Measurements from ENCODE around the gene RFPL2.
"Not testable (repeated sequence)": the region's sequence is repeated elsewhere in the genome, so short reads cannot be mapped to it uniquely, and the experiment has no call there.

Gene RFPL2

GRCh38 chr22:32205974-32206773, 1.3 kb upstream of the RFPL2 start:
- DNase-seq: no peak

- DNase-seq: peak; percentile 18 to 24
Observed at GRCh38 chr22:32204040-32204855, 625 bp downstream of the RFPL2 start.

DNA sequence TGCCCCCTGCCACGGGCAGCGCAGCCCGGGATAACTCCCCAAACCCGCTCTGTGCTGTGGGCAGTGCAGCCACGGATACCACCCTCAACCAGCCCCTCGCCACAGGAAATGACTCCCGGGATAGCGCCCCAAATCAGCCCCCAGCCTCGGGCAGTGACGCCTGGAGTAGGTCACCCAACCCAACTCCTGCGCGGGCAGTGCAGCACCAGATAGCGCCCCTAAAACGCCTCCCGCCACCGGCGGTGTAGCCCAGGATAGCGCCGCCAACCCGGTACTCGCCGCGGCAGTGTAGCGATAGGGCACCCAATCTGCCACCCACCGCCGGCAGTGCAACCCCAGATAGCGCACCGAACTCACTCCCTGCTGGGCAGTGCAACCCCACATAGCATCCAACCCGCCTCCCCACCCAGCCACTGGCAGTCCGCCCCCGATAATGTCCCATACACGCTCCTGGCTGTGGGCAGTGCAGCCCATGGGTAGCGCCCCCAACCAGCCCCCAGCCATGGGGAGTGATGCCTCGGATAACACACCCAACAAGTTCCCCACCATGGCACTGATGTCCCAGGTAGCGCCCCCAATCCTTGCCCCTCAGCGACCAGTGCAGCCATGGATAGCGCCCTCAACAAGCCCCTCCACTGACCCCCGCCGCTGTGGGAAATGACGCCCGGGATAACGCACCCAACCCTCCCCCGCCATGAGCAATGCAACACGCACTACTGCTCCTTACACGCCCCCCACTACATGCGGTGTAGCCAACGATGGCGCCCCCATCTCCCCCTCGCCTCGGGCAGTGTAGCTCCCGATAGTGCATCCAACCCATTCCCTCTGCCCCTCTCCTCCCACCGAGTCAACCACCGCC, 1.5 kb downstream of the RFPL2 start:
- DNase-seq: no peak

GRCh38 chr22:32202539-32203180, 2.2 kb downstream of the RFPL2 start:
- peak; percentile 81 to 86 for DNase-seq

DNA sequence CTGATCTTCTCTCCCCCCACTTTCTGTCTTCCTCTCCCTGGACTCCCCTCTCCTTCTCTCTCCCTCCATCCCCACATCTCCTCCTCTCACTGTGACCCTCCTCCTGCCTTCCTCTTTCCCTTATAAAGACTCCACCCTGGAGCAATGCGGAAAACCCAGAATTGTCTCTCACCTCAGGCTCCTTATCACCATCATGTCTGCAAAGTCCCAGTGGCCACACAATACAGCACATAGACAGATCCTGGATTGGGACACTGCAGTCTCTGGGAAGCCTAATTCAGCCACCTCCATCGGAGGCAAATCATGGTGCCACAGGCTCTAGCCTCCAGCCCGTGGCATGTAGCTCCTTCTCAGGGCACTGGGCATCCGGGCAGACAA, 2.7 kb downstream of the RFPL2 start:
- DNase-seq: no peak

DNA sequence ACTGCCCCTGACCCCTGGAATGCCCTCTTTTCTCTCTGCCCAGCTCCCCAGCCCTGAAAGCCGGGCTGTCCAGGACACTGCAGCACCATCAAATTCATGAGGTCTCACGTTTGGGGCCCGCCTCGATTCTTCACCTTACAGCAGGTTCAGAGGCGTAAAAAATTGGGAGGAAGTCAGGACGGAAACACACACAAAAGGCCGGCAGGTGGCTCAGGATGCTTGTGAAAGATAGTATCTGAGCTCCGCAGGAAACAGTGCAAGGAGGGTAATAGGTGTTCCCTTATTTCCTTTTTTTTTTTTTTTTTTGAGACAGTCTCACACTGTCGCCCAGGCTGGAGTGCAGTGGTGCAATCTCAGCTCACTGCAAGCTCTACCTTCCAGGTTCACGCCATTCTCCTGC, 4.1 kb downstream of the RFPL2 start:
- no peak for DNase-seq

- DNase-seq: no peak
Observed at GRCh38 chr22:32199961-32200360, 4.9 kb downstream of the RFPL2 start.

- no peak for DNase-seq
Observed at GRCh38 chr22:32199341-32199740, 5.5 kb downstream of the RFPL2 start.

DNA sequence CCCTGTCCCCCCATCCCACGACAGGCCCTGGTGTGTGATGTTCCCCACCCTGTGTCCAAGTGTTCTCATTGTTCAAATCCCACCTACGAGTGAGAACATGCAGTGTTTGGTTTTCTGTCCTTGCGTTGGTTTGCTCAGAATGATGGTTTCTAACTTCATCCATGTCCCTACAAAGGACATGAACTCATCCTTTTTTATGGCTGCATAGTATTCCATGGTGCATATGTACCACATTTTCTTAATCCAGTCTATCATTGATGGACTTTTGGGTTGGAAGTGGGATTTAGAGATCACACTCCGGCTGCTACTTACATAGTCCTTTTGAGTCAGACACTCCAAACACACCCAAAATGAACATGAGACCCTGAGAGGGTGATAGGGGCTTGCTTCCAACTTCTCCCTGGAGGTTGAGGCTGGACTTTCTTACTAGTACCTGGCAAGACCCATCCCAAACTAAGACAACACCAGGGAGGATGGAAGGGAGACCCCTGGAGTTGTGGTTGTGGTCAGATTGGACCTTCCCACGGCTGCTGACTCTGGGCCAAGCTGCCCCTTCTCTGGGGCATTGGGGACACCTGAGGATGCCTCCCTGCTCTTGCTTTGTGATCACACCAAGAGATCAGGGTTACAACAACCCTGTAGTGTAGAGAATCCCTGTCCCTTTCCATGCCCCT, 7.2 kb downstream of the RFPL2 start:
- not testable (repeated sequence) for DNase-seq

DNA sequence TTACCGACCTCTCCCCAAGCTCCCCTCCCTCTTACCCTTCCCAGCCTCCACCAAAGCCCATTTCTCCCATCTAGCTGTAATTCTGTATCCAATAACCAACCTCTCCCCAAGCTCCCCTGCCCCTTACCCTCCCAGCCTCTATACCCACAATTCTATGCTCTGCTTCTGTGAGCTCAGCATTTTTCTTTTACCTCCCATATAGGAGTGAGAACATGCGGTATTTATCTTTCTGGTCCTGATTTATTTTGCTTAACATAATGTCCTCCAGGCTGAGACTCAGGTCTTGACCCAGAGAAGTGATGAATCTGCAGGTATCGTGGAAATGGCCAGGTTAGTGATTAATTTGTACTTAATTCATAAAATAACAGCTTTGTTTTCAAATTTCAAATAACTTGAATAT, 9.0 kb downstream of the RFPL2 start:
- not testable (repeated sequence) for DNase-seq

- not testable (repeated sequence) for DNase-seq
Observed at GRCh38 chr22:32193346-32193745, 11.5 kb downstream of the RFPL2 start.

DNA sequence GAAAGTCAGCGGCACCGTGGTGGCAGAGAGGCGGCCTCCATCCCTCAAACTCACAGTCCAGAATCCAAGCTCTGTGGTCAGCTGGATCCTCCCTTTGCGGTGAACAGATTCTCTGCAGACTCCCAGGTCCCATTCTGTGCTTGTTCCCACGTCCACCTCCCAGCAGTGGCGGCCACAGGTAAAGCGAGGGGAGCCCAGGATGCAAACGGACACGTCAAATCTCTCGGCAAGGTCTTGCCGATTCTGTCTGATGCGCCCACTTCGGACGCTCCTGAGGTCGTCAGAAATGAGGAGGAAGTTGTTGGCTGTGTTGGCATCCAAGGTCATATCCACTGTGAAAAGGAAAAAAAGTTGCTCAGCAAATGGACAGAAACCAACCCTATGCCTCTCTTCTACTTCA, 13.9 kb downstream of the RFPL2 start:
- not testable (repeated sequence) for DNase-seq

DNA sequence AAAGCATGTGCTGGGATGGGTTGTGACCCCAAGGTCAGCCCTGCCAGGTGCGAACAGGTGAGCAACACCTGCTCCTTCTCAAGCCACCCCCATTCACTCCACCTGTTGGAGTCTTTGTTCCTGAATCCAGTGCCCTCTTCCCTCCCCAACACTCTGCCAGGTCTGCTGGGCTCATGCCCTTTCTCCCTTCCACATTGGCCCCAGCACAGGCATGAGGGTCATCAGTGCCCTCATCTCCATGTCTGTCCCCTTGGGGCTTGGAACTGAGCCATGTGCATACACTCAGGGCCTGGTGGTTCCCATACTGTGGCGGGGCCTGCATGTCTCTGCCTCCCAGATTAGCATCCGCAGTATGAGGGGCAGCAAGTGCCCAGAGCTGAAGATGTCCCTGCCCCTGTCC, 19.1 kb downstream of the RFPL2 start:
- DNase-seq: no peak

DNA sequence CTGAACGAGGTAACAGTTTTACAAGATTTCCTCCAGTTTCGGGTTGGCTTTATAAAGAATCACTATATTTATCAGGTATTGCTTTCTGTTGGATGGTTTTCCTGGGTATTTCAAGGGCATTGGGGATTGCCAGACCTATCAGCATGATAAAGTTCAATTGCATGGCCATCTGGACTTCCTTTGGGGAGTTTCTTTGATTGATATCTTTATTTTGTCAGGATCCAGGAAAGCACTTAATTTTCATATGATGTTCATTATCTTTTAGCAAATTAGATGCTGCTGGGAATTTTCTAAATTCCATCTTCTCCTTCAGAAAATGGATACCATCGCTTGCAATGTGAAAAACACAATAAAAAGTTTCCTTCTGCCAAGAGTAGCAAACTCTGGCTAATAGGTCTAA, 21.2 kb downstream of the RFPL2 start:
- DNase-seq: no peak

GRCh38 chr22:32181043-32181442, 23.8 kb downstream of the RFPL2 start:
- no peak for DNase-seq

DNA sequence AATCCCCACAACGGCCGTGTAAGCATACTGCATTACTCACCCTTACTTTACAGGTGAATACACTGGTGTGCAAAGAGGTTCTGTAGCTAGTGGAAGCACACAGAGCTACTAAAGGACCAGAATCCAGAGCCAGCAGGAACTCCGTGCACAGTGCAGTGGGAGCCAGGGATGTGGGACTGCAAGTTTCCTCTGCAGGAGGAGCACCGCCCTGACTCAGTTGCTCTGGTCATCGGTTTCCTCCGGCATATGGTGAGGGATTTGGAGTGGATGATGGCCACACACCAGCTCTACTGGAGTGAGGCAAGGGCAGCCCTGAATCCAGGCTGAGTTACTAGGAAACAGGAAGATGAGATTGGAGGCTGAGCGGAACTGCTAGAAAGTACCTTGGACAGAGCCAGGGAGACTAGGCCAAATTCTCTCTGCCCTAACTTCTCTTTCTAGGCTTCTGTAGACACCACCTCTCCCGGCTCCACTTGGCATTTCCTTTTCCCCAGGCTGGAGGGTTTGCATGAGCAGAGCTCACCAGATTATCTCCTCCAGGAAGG, 27.6 kb downstream of the RFPL2 start:
- DNase-seq: no peak

GRCh38 chr22:32175683-32176644, 28.9 kb downstream of the RFPL2 start:
- no peak for DNase-seq

DNA sequence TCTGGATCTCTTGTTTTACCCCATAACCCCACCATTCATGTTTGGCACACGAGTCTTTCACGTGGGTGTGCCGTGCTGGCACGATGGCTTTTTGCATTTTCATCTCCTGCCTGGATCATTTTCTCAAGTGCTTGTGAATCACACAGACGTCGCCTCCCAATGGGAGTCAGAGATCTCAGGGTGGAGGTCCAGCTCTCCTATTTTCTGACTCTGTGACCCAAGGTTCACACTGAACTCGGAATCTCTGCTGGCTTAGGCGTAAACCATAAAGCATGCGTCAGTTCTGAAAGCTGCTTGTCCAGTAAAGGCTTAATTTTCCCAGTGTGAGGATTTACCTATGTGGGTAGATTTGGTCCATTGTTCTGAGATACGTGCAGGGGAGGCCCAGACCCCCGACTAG, 29.8 kb downstream of the RFPL2 start:
- DNase-seq: no peak

DNA sequence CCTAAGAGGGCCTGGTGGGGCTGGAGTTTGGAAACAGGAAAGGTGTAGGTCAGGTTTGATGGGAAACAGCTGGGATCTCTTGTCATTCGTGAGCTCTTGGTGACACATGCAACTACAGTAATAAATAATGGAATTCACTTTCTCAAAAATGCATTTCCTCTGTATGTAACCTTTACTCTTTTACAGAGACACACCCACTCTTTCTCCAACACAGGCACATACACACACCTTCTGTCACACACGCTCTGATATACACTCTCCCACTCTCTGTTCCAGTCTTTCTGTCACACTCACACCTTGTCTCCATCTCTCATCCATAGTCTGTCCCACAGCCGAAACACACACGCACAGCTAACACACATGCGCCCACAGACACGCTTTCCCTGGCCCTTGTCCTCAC, 39.2 kb downstream of the RFPL2 start:
- no peak for DNase-seq

- no peak for DNase-seq
Observed at GRCh38 chr22:32164075-32164860, 40.6 kb downstream of the RFPL2 start.
